ENCODE data around the gene CLDN6. TPM values are rescaled to one million over a fixed set of nuclear protein-coding genes. Genes with fewer than 3 reads are reported as not detected.

CLDN6 gene
- total RNA-seq, 1 experiment from 2014 or later: 743 TPM

- H2BK5ac ChIP-seq (ENCODE audit: insufficient read length, low read length): no peak overlapping the region
- no peak overlapping the region for H2BK12ac ChIP-seq (ENCODE audit: insufficient read length, low read depth, low read length)
- H3K9me3 Mint-ChIP-seq: no peaks in the 10 kb centered on the region
- H3K18ac ChIP-seq (ENCODE audit: insufficient read length, low read depth, low read length): no peak overlapping the region
- TF ChIP-seq, protein P1, sequence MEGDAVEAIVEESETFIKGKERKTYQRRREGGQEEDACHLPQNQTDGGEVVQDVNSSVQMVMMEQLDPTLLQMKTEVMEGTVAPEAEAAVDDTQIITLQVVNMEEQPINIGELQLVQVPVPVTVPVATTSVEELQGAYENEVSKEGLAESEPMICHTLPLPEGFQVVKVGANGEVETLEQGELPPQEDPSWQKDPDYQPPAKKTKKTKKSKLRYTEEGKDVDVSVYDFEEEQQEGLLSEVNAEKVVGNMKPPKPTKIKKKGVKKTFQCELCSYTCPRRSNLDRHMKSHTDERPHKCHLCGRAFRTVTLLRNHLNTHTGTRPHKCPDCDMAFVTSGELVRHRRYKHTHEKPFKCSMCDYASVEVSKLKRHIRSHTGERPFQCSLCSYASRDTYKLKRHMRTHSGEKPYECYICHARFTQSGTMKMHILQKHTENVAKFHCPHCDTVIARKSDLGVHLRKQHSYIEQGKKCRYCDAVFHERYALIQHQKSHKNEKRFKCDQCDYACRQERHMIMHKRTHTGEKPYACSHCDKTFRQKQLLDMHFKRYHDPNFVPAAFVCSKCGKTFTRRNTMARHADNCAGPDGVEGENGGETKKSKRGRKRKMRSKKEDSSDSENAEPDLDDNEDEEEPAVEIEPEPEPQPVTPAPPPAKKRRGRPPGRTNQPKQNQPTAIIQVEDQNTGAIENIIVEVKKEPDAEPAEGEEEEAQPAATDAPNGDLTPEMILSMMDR (conservative IDR thresholded peaks at IDR 0.05): no peak
- no peaks in the 10 kb centered on the region for H3K79me1 ChIP-seq (ENCODE audit: insufficient read depth, low read depth, low read length, poor library complexity, severe bottlenecking)
- H4K5ac ChIP-seq (ENCODE audit: insufficient read length, low read depth, low read length): no peak overlapping the region
- H3K27me3 Mint-ChIP-seq (ENCODE audit: low read depth): peaks cover 3% of the 10 kb centered on the region
- H2BK20ac ChIP-seq (ENCODE audit: low read depth, low read length, poor library complexity, severe bottlenecking): no peak overlapping the region
- H2AK5ac ChIP-seq (ENCODE audit: insufficient read length, low read length): no peak overlapping the region
- H2AFZ ChIP-seq (ENCODE audit: low read length): no peak overlapping the region
- no peak overlapping the region for H3T11ph ChIP-seq (ENCODE audit: low read length)
- H2BK15ac ChIP-seq (ENCODE audit: low read depth, low read length): no peak overlapping the region
- H4K8ac ChIP-seq (replicated peaks; ENCODE audit: insufficient read length, low read depth, low read length): no peak overlapping the region
- H3K36me3 Mint-ChIP-seq (ENCODE audit: insufficient read depth in 1 of 3, low read depth in 3 of 3): peaks cover 7 to 33% (median 24%) of the 10 kb centered on the region in 3 experiments; a peak in 6 of 7 replicates
- H3K9me3 ChIP-seq (ENCODE audit: control insufficient read depth, low read depth, low read length): no peaks in the 10 kb centered on the region
- no peak overlapping the region for H3K23ac ChIP-seq (ENCODE audit: insufficient read length, low read depth, low read length)
- no peaks in the 10 kb centered on the region for H3K4me1 ChIP-seq (ENCODE audit: insufficient read depth, low read length)
- H3K27ac ChIP-seq (ENCODE audit: insufficient read length, low read depth, low read length): no peak overlapping the region
- no peaks in the 10 kb centered on the region for H4K20me1 ChIP-seq (ENCODE audit: control insufficient read depth, insufficient read depth, insufficient read length)
- H3K79me2 ChIP-seq (ENCODE audit: insufficient read depth, low read length): no peaks in the 10 kb centered on the region; the same call in 1 of the 2 replicates
- no peak overlapping the region for H4K91ac ChIP-seq (ENCODE audit: insufficient read length, low read depth, low read length)
- H3K4ac ChIP-seq (ENCODE audit: low read depth, low read length): no peak overlapping the region
- no peak overlapping the region for H2BK120ac ChIP-seq (ENCODE audit: low read depth, low read length, poor library complexity, severe bottlenecking)
- H3K4me1 Mint-ChIP-seq: peaks cover 26 to 31% of the 10 kb centered on the region in 2 experiments
- peak overlapping the region in 2 of 3 experiments; percentile 14 to 85; a peak in 3 of 7 replicates for H3K27ac Mint-ChIP-seq
- no peak for DNase-seq
- peak overlapping the region; percentile 28 for H3K4me2 ChIP-seq (ENCODE audit: insufficient read depth, insufficient read length, low read length)
- H3K27me3 ChIP-seq (ENCODE audit: insufficient read depth, low read length): no peaks in the 10 kb centered on the region
- no peak overlapping the region for H3K56ac ChIP-seq (ENCODE audit: insufficient read length, low read depth, low read length)
- H3K4me3 Mint-ChIP-seq: peak overlapping the region; percentile 87 to 90
- peaks cover 9% of the 10 kb centered on the region for H3K23me2 ChIP-seq (ENCODE audit: insufficient read length, low read depth, low read length, poor library complexity, severe bottlenecking)
- peak overlapping the region; percentile 50 for H3K9ac ChIP-seq (ENCODE audit: extremely low read depth, insufficient read length, low read length)
- no CpG with 5 or more reads among the region's 43 CpGs for WGBS (ENCODE audit: extremely low coverage, insufficient read length, low lambda C conversion rate)
- no peak overlapping the region; the same call in 1 of the 2 replicates for H3K14ac ChIP-seq (ENCODE audit: insufficient read depth, low read length)
These were observed 38.2 kb downstream of the CLDN6 start for GRCh38 chr16:2979669-2980226.

All from H9 (cell line).